Epithelial cell of esophagus (primary cell): Measurements from ENCODE around the gene CFAP100.
A peak's percentile ranks its signal among the peaks of the same experiment; 100 is the strongest.

Experiments used
- DNase-seq: peaks from one replicate; pipeline ENCODE4 v3.0.0; 2010; ENCODE audit warnings: low read depth
- H3K4me3 ChIP-seq: 2 replicates; pipeline ENCODE4 v1.5.1; 2011; ENCODE audit warnings: mild to moderate bottlenecking, low read length, control low read depth
- TF ChIP-seq, protein P1 (sequence below): IDR thresholded peaks from 2 replicates; pipeline ENCODE4 v1.5.1; 2011; ENCODE audit warnings: low read depth, mild to moderate bottlenecking, low read length, control low read depth, inconsistent platforms; ENCODE audit not compliant: insufficient read depth; ENCODE audit errors: missing control alignments

Gene CFAP100

DNA sequence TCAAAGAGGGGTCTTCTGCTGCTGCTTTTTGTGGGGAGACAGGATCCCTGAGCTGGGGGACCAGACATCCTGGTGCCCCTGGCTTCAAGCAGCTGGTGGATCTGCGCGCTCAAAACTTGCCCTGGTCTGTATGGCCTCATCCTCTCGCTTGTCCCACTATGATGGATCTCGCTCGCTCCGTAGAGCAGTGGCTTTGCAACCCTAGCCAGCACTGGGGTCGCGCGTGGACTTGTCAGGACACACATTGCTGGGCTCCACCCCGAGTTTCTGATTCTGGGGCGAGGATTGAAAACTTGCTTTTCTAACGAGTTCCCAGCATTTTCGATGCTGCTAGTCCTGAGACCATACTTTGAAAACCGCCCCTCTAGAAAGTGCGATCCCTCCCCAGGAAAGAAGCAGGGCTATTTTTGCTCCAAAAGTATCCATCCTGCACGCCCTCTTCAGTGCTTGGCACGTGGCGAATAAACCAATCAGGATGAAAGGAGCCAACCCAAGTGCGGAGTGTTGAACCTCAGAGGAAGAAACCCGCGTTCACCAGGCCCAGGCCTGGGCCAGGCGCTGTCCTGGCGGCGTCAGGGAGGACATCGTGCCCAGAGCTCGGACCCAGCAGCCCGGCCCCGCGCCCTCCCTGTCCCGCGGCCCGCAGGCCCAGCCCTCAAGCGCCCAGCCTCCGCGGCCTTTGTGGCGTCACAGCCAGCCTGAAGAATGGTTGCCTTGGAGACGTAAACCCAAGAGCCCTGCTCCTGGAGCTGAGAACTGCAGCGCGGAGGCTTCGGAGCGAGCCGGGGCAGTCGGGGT, at the start of gene CFAP100:
Gene CFAP100, plus strand, starts transcription at position 731 of the 798 bp plus-strand sequence. CDS start 1,092 bp downstream, outside the sequence.
- H3K4me3 ChIP-seq = no peak within 1 kb of the TSS
- TF ChIP-seq, protein P1, sequence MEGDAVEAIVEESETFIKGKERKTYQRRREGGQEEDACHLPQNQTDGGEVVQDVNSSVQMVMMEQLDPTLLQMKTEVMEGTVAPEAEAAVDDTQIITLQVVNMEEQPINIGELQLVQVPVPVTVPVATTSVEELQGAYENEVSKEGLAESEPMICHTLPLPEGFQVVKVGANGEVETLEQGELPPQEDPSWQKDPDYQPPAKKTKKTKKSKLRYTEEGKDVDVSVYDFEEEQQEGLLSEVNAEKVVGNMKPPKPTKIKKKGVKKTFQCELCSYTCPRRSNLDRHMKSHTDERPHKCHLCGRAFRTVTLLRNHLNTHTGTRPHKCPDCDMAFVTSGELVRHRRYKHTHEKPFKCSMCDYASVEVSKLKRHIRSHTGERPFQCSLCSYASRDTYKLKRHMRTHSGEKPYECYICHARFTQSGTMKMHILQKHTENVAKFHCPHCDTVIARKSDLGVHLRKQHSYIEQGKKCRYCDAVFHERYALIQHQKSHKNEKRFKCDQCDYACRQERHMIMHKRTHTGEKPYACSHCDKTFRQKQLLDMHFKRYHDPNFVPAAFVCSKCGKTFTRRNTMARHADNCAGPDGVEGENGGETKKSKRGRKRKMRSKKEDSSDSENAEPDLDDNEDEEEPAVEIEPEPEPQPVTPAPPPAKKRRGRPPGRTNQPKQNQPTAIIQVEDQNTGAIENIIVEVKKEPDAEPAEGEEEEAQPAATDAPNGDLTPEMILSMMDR = no peak
- DNase-seq = peak; percentile 22

DNA sequence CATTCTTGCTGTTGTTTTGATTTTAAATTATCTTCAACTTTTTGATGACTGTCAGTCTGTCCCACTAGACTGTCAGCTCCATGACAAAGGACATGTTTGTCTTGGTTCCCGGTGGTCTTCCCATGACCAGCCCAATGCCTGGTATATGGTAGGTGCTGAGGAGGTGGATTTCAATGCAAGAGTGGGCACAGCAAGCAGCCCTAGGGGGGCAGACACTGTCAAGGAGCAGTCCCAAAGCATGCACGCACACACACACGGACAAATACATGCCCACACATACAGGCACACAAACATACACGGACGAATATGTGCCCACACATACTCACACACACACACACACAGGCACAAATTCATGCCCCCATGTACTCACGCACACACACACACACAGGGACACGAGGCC, 49.5 kb upstream of the CFAP100 start:
- TF ChIP-seq, protein P1 = no peak
- no peak overlapping the region for H3K4me3 ChIP-seq
- no peak for DNase-seq

DNA sequence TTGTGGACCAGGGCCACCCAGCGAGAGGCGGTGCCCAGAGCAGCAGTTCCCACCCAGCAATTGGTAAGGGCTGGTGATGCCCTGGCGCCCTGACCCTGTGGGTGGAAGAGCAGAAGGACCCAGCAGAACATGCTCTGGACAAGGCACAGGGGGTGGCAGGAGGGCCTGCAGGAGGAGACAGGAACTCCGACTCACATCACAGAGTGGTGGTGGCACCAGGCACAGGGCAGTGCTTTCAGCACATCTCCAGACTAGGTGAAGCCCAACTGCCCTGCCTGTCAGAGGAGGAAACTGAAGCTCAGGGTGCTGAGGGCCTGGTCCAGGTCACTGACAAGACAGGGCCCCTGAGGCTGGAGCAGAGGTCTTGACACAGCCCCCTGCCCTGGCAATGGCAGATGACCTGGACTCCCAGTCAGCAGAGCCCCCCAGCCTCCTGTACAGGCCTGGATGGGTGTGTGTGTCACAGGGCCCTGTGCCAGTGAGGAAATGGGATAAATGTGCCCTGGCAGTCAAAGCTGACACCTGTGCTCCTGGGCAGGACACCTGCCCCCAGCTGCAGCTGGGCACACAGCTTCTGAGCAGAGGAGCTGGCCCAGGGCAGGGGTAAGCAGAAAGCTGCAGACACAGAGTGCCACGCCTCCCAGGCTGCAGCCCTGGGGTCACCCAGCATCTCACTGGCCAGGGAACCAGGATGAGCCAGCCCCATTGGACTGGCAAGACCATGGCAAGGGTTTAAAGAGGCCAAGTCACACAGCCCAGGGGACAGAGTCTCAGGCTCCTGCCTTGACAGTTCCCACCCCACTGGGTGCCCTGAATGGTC, 48.9 kb upstream of the CFAP100 start:
- TF ChIP-seq, protein P1 = no peak
- no peak overlapping the region for H3K4me3 ChIP-seq
- DNase-seq = no peak

DNA sequence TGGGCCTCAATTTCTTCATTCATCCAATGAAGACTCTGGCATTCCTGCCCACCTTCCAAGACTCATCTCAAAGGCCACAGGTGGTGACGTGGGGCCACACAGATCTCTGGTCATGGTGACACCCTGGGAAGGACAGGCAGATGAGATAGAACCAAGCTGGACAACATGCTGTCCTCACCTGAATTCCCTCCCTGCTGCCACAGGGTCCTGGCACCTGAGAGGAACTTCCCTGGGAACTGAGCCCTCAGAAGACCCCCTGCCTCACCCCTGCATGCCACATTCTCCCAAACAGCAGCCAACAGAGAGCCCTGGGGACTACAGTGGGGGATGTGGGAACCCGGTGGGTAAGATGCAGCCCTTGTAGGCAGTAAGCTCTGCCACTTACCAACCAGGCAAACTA, 48.2 kb upstream of the CFAP100 start:
- H3K4me3 ChIP-seq = no peak overlapping the region
- no peak for DNase-seq
- TF ChIP-seq, protein P1 = no peak

DNA sequence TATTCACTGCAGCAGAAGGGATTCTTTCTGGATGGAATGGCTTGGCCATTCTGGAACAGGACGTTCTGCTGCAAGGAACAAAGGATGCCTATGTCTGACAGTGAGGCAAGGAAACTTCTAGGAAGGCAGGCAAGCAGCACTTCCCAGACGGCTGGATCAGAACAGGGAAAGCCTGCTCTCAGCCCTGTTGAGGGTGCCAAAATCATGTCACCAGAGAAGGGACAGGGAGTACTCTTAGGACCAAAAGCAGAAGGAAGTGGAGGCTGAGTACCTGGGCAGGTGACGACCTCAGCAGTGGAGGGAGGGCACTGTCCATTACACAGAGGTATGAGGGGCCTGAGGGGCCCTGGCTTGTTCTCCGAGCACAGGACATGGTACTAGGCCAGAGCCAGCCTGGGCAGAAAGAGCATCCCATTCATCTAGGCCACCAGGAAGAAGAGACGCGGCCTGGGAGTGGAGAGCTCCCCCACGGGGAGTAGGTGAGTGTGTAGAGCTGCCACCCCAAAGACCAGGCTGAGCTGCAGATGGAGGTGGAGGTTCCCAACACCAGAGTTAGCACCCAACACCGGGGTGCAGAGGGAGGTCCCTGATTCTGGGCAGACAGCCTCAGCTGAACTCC, 47.1 kb upstream of the CFAP100 start:
- no peak for DNase-seq
- TF ChIP-seq, protein P1 = no peak
- H3K4me3 ChIP-seq = no peak overlapping the region

DNA sequence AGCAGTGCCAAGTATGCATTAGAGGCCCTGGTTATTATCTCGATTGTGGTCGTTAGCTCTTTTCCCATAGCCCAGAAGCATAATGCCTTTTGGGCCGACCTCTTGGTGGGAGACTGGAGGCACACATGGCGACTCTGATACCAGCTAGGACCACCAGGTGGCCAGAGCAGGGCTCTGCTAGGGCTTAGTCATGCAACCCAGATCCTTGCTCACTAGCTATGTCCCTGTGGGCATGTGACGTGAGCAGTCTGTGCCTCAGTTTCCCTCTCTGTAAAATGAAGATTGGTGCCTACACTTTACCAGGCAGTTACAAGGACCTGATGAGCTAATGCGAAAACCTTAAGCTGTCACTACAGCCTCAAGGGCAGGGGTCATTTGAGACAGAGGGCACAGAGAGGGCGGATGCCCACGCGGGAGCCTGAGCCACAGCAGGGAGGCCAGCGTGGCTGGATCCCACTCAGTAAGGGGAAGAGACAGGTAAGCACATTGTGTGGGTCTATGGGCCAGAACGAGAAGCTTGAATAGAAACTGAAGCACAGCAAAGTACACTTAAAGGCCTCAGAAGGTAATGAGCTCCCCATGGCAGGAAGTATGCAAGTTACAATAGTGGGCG, 46.3 kb upstream of the CFAP100 start:
- DNase-seq = no peak
- no peak overlapping the region for H3K4me3 ChIP-seq
- TF ChIP-seq, protein P1 = peak; percentile 7
